KOPT-K1 (cell line): Measurements from ENCODE around the gene FADS2.
"Not testable (repeated sequence)": the region's sequence is repeated elsewhere in the genome, so short reads cannot be mapped to it uniquely, and the experiment has no call there.

Experiments
- H3K27ac ChIP-seq: fragments of 200-600 bp; sonication (generic); 2 replicates; pipeline ENCODE4 v1.5.1; 2016; ENCODE audit warnings: antibody characterized with exemption, mild to moderate bottlenecking, low read depth, low read length; ENCODE audit not compliant: poor library complexity, severe bottlenecking
- H3K36me3 ChIP-seq: fragments of 200-600 bp; sonication (generic); 2 replicates; pipeline ENCODE4 v1.5.1; 2017; ENCODE audit warnings: antibody characterized with exemption, mild to moderate bottlenecking, low read length, moderate library complexity; ENCODE audit not compliant: insufficient read depth
- H3K9me3 ChIP-seq: fragments of 200-600 bp; sonication (generic); 2 replicates; pipeline ENCODE4 v1.5.1; 2017; ENCODE audit warnings: antibody characterized with exemption, low read length, mild to moderate bottlenecking; ENCODE audit not compliant: insufficient read depth, poor library complexity, severe bottlenecking

Gene FADS2

DNA sequence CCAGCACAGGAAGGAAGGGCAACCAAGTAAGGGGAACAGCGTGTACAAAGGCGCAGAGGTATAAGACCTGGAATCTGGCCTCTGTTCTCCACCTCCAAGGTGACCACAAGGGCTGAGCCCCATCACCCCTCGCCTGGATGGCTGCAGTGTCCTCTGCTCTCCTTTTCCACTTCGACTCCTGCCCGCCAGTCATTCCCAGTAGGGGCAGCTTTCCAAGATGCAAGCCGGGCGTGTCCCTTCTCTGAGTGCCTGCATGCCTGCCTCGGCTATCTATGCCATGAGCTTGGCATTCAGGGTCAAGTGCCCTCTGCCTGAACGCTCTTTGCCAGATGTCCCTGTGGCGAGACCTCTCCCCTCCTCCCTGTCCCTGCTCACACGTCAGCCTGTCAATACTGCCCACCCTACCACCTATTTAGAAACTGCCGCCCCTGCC, 46.3 kb downstream of the FADS2 start:
- H3K27ac ChIP-seq, result no peak overlapping the region
- no peaks in the 10 kb centered on the region for H3K9me3 ChIP-seq
- H3K36me3 ChIP-seq, result no peaks in the 10 kb centered on the region

DNA sequence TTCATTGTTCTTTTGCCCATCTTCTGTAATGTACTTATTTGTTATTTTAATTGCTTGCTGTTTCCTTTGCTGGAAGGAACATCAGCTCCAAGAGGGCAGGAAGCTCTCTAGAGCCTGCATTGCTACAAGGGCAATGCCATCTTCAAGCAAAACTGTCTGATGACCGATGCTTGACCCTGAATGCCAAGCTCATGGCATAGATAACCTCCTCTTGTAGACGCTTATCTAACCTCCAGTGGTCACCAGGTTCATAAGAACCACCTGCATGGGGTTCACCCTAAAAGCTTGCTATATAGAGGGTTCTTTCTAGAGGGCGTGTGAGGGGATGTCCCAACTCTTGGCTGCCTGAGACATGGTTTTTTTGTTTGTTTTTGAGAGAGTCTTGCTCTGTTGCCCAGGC, 46.8 kb downstream of the FADS2 start:
- H3K36me3 ChIP-seq, result no peaks in the 10 kb centered on the region
- no peaks in the 10 kb centered on the region for H3K9me3 ChIP-seq
- no peak overlapping the region for H3K27ac ChIP-seq

DNA sequence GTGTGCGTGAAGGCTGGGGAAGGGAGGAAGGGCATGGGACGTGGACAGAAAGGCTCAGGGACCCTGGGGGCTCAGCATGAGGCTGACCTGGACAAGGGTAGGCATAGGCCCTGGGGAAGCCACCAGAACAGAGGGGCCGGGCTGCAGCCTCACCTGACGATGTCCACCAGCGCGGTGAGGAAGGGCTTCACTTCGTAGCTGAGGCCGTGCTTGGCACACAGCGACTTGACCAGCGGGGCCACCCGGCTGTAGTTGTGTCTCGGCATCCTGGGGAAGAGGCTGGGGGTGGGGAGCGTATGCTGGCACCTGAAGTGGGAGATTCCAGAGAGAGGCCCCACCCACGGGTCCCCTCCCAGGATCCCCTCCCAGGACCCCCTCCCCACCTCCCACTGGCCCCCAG, 47.6 kb downstream of the FADS2 start:
- H3K9me3 ChIP-seq, result no peaks in the 10 kb centered on the region
- H3K27ac ChIP-seq, result no peak overlapping the region
- no peaks in the 10 kb centered on the region for H3K36me3 ChIP-seq

GRCh38 chr11:61879152-61879551, 51.1 kb downstream of the FADS2 start:
- Histone ChIP-seq H3K9me3 (no peaks in the 10 kb centered on the region), H3K27ac (no peak overlapping the region), H3K36me3 (no peaks in the 10 kb centered on the region)

GRCh38 chr11:61880031-61880430, 51.9 kb downstream of the FADS2 start:
- H3K9me3 ChIP-seq, result no peaks in the 10 kb centered on the region
- H3K36me3 ChIP-seq, result no peaks in the 10 kb centered on the region
- H3K27ac ChIP-seq, result no peak overlapping the region

DNA sequence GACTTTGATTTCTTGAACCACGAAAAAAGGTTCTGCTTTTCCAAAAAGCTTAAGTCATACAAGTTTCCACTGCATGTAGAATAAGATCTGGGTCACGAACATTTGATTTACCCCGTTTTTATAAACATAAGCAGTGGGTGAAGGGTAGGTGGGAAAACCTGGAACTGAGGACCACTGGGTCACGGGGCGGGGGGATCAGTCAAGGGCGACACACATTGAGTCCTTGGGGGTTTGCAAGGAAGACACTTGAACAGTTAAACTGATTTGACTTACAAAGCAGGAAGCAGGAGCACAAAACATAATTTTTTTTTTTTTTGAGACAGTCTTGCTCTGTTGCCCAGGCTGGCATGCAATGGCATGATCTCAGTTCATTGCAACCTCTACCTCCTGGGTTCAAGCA, 52.4 kb downstream of the FADS2 start:
- no peaks in the 10 kb centered on the region for H3K36me3 ChIP-seq

GRCh38 chr11:61881397-61881796, 53.3 kb downstream of the FADS2 start:
- Histone ChIP-seq H3K36me3 (no peaks in the 10 kb centered on the region), H3K27ac (no peak overlapping the region), H3K9me3 (no peaks in the 10 kb centered on the region)

More for the DNA sequence above, 52.4 kb downstream of the FADS2 start:
- Histone ChIP-seq H3K27ac (no peak overlapping the region), H3K9me3 (no peaks in the 10 kb centered on the region)

DNA sequence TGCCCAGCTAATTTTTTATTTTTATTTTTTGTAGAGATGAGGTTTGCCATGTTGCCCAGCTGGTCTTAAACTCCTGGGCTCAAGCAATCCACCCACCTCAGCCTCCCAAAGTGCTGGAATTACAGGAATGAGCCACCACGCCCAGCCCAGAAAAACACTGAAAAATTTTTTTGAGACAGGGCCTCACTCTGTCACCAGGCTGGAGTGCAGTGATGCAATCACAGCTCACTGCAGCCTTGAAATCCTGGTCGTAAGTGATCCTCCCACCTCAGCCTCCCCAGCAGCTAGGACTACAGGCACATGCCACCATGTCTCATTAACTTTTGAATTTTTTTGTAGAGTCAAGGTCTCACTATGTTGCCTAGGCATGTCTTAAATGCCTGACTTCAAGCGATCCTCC, 54.2 kb downstream of the FADS2 start:
- not testable (repeated sequence) for H3K36me3 ChIP-seq, H3K27ac ChIP-seq, H3K9me3 ChIP-seq

DNA sequence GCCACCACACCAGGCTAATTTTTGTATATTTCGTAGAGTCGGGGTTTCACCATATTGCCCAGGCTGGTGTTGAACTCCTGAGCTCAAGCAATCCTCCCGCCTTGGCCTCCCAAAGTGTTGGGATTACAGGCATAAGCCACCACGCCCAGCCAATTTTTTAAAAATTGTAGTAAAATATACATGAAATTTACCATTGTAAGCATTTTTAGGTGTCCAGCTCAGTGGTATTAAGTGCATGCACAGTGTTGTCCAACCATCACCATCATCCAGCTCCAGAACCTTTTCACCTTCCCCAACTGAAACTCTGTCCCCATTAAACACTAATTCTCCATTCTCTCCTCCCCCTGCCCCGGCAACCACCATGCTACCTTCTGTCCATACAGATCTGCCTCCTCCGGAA, 54.8 kb downstream of the FADS2 start:
- H3K9me3 ChIP-seq, result no peaks in the 10 kb centered on the region
- no peaks in the 10 kb centered on the region for H3K36me3 ChIP-seq
- no peak overlapping the region for H3K27ac ChIP-seq

DNA sequence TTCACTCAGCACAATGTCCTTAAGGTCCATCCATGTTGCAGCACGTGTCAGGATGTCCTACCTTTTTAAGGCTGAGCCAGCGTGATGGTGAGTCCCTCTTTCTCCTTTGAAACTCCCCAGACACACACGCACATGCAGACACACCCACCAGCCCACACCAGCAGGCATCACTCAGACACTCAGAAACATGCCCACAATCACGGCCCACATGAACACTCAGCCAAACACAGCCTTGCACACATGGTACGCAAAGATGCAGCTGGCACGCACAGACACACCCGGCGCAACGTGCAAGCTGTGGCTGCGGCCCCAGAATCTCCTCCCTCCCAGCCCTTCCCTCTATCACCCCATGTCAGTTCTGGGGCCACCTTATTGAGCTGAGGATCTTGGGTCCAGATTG, 55.2 kb downstream of the FADS2 start:
- Histone ChIP-seq H3K36me3 (no peaks in the 10 kb centered on the region), H3K9me3 (no peaks in the 10 kb centered on the region), H3K27ac (no peak overlapping the region)

- H3K36me3 ChIP-seq, result no peaks in the 10 kb centered on the region
- H3K9me3 ChIP-seq, result no peaks in the 10 kb centered on the region
- H3K27ac ChIP-seq, result no peak overlapping the region
These were observed 55.8 kb downstream of the FADS2 start for GRCh38 chr11:61883947-61884346.

DNA sequence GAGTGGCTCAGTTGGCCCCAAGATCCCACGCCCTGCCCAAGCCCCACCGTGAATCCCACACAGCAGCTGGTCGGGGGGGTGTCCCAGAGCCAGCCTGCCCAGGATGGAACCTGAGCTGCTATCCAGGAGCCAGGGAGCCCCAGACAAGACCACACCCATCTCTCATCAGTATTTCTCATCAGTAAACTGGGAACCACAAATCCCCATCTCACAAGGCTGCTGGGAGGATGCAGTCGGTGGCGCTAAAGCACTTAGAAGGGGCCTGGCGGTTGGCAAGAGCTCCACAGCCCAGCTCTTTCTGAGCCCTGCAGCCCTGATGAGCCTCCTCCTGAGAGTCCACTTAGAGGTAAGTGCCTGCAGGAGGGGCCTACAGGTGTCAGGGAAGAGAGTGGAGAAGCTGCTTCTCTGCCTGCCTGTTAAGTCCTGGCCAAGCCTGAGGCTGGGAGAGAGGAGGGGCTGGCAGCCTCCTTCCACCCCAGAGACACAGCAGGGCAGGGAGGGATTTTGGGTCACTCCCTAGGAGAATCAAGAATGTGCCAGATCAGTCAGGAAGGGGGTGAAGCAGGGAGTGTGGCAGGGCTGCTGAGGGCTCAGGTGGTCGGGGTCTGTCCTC, 57.2 kb downstream of the FADS2 start:
- Histone ChIP-seq H3K9me3 (no peaks in the 10 kb centered on the region), H3K36me3 (no peaks in the 10 kb centered on the region), H3K27ac (no peak overlapping the region)

GRCh38 chr11:61885784-61886580, 57.9 kb downstream of the FADS2 start:
- Histone ChIP-seq H3K36me3 (no peaks in the 10 kb centered on the region), H3K9me3 (no peaks in the 10 kb centered on the region), H3K27ac (no peak overlapping the region)

DNA sequence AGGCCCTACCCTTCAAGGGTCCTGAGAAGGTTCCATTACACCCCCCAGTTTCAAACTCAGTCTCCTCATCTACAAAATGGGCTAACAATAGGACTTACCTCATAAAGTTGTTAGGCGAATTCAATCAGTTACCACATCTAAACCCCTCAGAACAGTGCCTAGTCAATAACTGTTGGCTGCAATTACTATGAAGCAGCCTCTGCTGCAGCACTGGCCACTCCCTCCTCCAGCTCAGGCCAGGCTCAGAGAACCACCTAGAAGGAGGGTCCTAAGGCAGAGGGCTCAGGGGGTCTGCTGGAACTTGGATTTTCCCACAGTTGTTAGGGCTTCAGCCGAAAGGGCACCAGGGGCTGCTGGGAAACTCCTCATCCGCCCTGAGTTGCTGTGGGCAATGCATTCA, 58.5 kb downstream of the FADS2 start:
- Histone ChIP-seq H3K36me3 (no peaks in the 10 kb centered on the region), H3K9me3 (no peaks in the 10 kb centered on the region)

GRCh38 chr11:61887839-61888494, 59.9 kb downstream of the FADS2 start:
- Histone ChIP-seq H3K9me3 (no peaks in the 10 kb centered on the region), H3K36me3 (no peaks in the 10 kb centered on the region), H3K27ac (no peak overlapping the region)

More for the DNA sequence above, 58.5 kb downstream of the FADS2 start:
- no peak overlapping the region for H3K27ac ChIP-seq
